Neuronal stem cell (in vitro differentiated cells): ENCODE results near the gene CDKL4.

ENCODE experiments used
- DNase-seq: peaks from one replicate; pipeline ENCODE4 v3.0.0-alpha.2; 2013; ENCODE audit warnings: low spot score
- H2AFZ ChIP-seq: one replicate; pipeline ENCODE4 v1.6.1; 2013; ENCODE audit warnings: mild to moderate bottlenecking, low read length, inconsistent platforms
- H2AK5ac ChIP-seq: 2 replicates; pipeline ENCODE4 v1.6.1; 2013; ENCODE audit warnings: low read depth, mild to moderate bottlenecking, inconsistent platforms, low read length, moderate library complexity, mixed read lengths
- H2BK120ac ChIP-seq: 2 replicates; pipeline ENCODE4 v1.6.1; 2013; ENCODE audit warnings: low read depth, mild to moderate bottlenecking, inconsistent platforms, low read length, moderate library complexity, mixed read lengths
- H2BK12ac ChIP-seq: one replicate; pipeline ENCODE4 v1.6.1; 2013; ENCODE audit warnings: low read length, inconsistent platforms
- H2BK15ac ChIP-seq: 2 replicates; pipeline ENCODE4 v1.6.1; 2013; ENCODE audit warnings: mild to moderate bottlenecking, low read length, inconsistent platforms, mixed read lengths
- H2BK5ac ChIP-seq: one replicate; pipeline ENCODE4 v1.6.1; 2013; ENCODE audit warnings: inconsistent platforms, mild to moderate bottlenecking, low read length, moderate library complexity
- H3K14ac ChIP-seq: one replicate; pipeline ENCODE4 v1.6.1; 2013; ENCODE audit warnings: low read length, inconsistent platforms
- H3K18ac ChIP-seq: 2 replicates; pipeline ENCODE4 v1.6.1; 2013; ENCODE audit warnings: low read length, inconsistent platforms
- H3K23ac ChIP-seq: 2 replicates; pipeline ENCODE4 v1.6.1; 2013; ENCODE audit warnings: low read depth, mild to moderate bottlenecking, mixed read lengths, low read length, inconsistent platforms; ENCODE audit not compliant: poor library complexity
- H3K27ac ChIP-seq: replicated peaks from 3 replicates; pipeline ENCODE4 v1.5.1; 2013; ENCODE audit warnings: low read length, inconsistent platforms
- H3K27me3 ChIP-seq, 3 experiments: 2 replicates each; pipeline ENCODE4 v1.6.1; 2013; ENCODE audit warnings: low read length in 3 of 3, mild to moderate bottlenecking in 2 of 3, inconsistent platforms in 1 of 3, low read depth in 1 of 3, mixed read lengths in 1 of 3, moderate library complexity in 1 of 3; ENCODE audit not compliant: control insufficient read depth in 3 of 3, insufficient read depth in 3 of 3
- H3K36me3 ChIP-seq, 2 donors: replicated peaks in 1 of 2; 2 replicates each; pipeline ENCODE4 v1.6.1; 2013; ENCODE audit warnings: low read length in 2 of 2; ENCODE audit not compliant: control insufficient read depth in 2 of 2, insufficient read depth in 2 of 2
- H3K4ac ChIP-seq: 2 replicates; pipeline ENCODE4 v1.6.1; 2013; ENCODE audit warnings: inconsistent platforms, mild to moderate bottlenecking, low read length, moderate library complexity
- H3K4me1 ChIP-seq, 2 donors: 1 replicate in 1 of 2; 2 replicates in 1 of 2; pipeline ENCODE4 v1.6.1; 2013; ENCODE audit warnings: low read length in 2 of 2, low read depth in 1 of 2; ENCODE audit not compliant: control insufficient read depth in 2 of 2, insufficient read depth in 1 of 2
- H3K4me2 ChIP-seq: one replicate; pipeline ENCODE4 v1.6.1; 2013; ENCODE audit warnings: mild to moderate bottlenecking, low read length, inconsistent platforms; ENCODE audit not compliant: insufficient read depth, poor library complexity, severe bottlenecking
- H3K4me3 ChIP-seq, 2 donors: 2 replicates each; pipeline ENCODE4 v1.5.1; 2013; ENCODE audit warnings: low read length in 2 of 2, mild to moderate bottlenecking in 2 of 2, inconsistent platforms in 1 of 2, moderate library complexity in 1 of 2
- H3K79me1 ChIP-seq: one replicate; pipeline ENCODE4 v1.6.1; 2013; ENCODE audit warnings: low read depth, mild to moderate bottlenecking, inconsistent platforms, low read length, moderate library complexity
- H3K9ac ChIP-seq: one replicate; pipeline ENCODE4 v1.6.1; 2013; ENCODE audit warnings: mild to moderate bottlenecking, low read depth, low read length, inconsistent platforms; ENCODE audit not compliant: poor library complexity
- H3K9me3 ChIP-seq, 2 donors: replicated peaks in 1 of 2; 2 replicates each; pipeline versions ENCODE3 to v1.6.1; 2013; ENCODE audit warnings: low read length in 2 of 2, mild to moderate bottlenecking in 2 of 2, inconsistent platforms in 1 of 2, low read depth in 1 of 2, mixed read lengths in 1 of 2, moderate library complexity in 1 of 2; ENCODE audit not compliant: control insufficient read depth in 2 of 2, insufficient read depth in 1 of 2
- H4K8ac ChIP-seq: one replicate; pipeline ENCODE4 v1.6.1; 2013; ENCODE audit warnings: low read depth, mild to moderate bottlenecking, inconsistent platforms, low read length, moderate library complexity
- H4K91ac ChIP-seq: one replicate; pipeline ENCODE4 v1.6.1; 2013; ENCODE audit warnings: low read length, low read depth, mild to moderate bottlenecking, inconsistent platforms; ENCODE audit not compliant: poor library complexity
- WGBS, 2 donors: extraction: QIAGEN DNeasy Blood & Tissue Kit; methylation state at CpG; one replicate each; pipeline ENCODE4 v1.1.7; 2013; ENCODE audit warnings: missing lambda C conversion rate in 2 of 2, mixed read lengths in 1 of 2; ENCODE audit not compliant: insufficient read length in 2 of 2, insufficient replicate concordance in 1 of 2; ENCODE audit errors: extremely low coverage in 2 of 2; 5-methylcytosine and 5-hydroxymethylcytosine counted together

CDKL4 gene

GRCh38 chr2:39256040-39256439 is 12.3 kb upstream of the CDKL4 start:
- peaks cover 2 to 48% of the 10 kb centered on the region in 2 donors for H3K9me3 ChIP-seq
- no peak overlapping the region for H3K23ac ChIP-seq
- H3K18ac ChIP-seq, result no peak overlapping the region
- H3K9ac ChIP-seq, result no peak overlapping the region
- no peak overlapping the region for H3K27ac ChIP-seq
- no peaks in the 10 kb centered on the region for H3K4me1 ChIP-seq
- peaks cover 6 to 99% of the 10 kb centered on the region in 2 donors for H3K36me3 ChIP-seq
- DNase-seq, result no peak
- no peak overlapping the region for H2AK5ac ChIP-seq
- H3K27me3 ChIP-seq, result no peaks in the 10 kb centered on the region
- H4K91ac ChIP-seq, result no peak overlapping the region
- no peak overlapping the region for H2BK15ac ChIP-seq
- H2BK120ac ChIP-seq, result no peak overlapping the region
- H2AFZ ChIP-seq, result no peak overlapping the region
- H3K4ac ChIP-seq, result no peak overlapping the region
- no peak overlapping the region for H2BK5ac ChIP-seq
- H3K4me2 ChIP-seq, result no peak overlapping the region
- H3K14ac ChIP-seq, result no peak overlapping the region
- peaks cover 2% of the 10 kb centered on the region for H3K79me1 ChIP-seq
- no peak overlapping the region for H3K4me3 ChIP-seq
- no peak overlapping the region for H4K8ac ChIP-seq
- no peak overlapping the region for H2BK12ac ChIP-seq

- Histone ChIP-seq H2AFZ (no peak overlapping the region), H3K36me3 (peaks cover 9 to 99% of the 10 kb centered on the region in 2 donors), H2BK120ac (no peak overlapping the region), H4K8ac (no peak overlapping the region), H3K9me3 (peaks cover 3 to 52% of the 10 kb centered on the region in 2 donors), H3K23ac (no peak overlapping the region), H4K91ac (no peak overlapping the region), H3K27me3 (no peaks in the 10 kb centered on the region), H2AK5ac (no peak overlapping the region), H3K27ac (no peak overlapping the region), H3K4me2 (no peak overlapping the region), H3K18ac (no peak overlapping the region), H3K4ac (no peak overlapping the region), H3K14ac (no peak overlapping the region), H3K4me3 (no peak overlapping the region), H3K79me1 (peaks cover 2% of the 10 kb centered on the region), H2BK12ac (no peak overlapping the region), H3K9ac (no peak overlapping the region), H2BK15ac (no peak overlapping the region), H3K4me1 (no peaks in the 10 kb centered on the region), H2BK5ac (no peak overlapping the region)
- DNase-seq, result no peak
- WGBS, 2 donors, result no CpG with 5 or more reads among the region's 18 CpGs
Measured at GRCh38 chr2:39252888-39253518, 9.2 kb upstream of the CDKL4 start.

GRCh38 chr2:39247512-39248043 is 3.8 kb upstream of the CDKL4 start:
- Histone ChIP-seq H2BK5ac (no peak overlapping the region), H3K36me3 (peaks cover 4 to 53% of the 10 kb centered on the region in 2 donors), H2BK12ac (no peak overlapping the region), H2AFZ (no peak overlapping the region), H3K18ac (no peak overlapping the region), H3K27me3 (no peaks in the 10 kb centered on the region), H2AK5ac (no peak overlapping the region), H3K9me3 (peaks cover 2 to 25% of the 10 kb centered on the region in 2 donors), H3K23ac (no peak overlapping the region), H2BK15ac (no peak overlapping the region), H3K9ac (no peak overlapping the region), H3K4me3 (no peak overlapping the region), H4K8ac (no peak overlapping the region), H3K27ac (no peak overlapping the region), H3K4ac (no peak overlapping the region), H3K4me2 (no peak overlapping the region), H2BK120ac (no peak overlapping the region), H3K14ac (no peak overlapping the region), H3K4me1 (no peaks in the 10 kb centered on the region), H3K79me1 (no peaks in the 10 kb centered on the region), H4K91ac (no peak overlapping the region)
- DNase-seq, result no peak
- WGBS, 2 donors, result no CpG with 5 or more reads among the region's 6 CpGs

- H2BK5ac ChIP-seq, result no peak overlapping the region
- no peak overlapping the region for H4K8ac ChIP-seq
- no peak overlapping the region for H2AK5ac ChIP-seq
- no peak overlapping the region for H3K4ac ChIP-seq
- H2BK12ac ChIP-seq, result no peak overlapping the region
- no peak overlapping the region for H3K14ac ChIP-seq
- no peak overlapping the region for H3K23ac ChIP-seq
- no peak overlapping the region for H4K91ac ChIP-seq
- H3K79me1 ChIP-seq, result no peaks in the 10 kb centered on the region
- H3K27ac ChIP-seq, result no peak overlapping the region
- no peak overlapping the region for H2AFZ ChIP-seq
- peaks cover 4 to 42% of the 10 kb centered on the region in 2 donors for H3K36me3 ChIP-seq
- peaks cover 2 to 14% of the 10 kb centered on the region in 2 donors for H3K9me3 ChIP-seq
- no peaks in the 10 kb centered on the region for H3K27me3 ChIP-seq
- H3K18ac ChIP-seq, result no peak overlapping the region
- WGBS, 2 donors, result no CpG with 5 or more reads among the region's 1 CpG
- no peak overlapping the region for H3K9ac ChIP-seq
- peaks cover 0 to 3% of the 10 kb centered on the region in 2 donors for H3K4me1 ChIP-seq
- no peak overlapping the region for H2BK120ac ChIP-seq
- H3K4me2 ChIP-seq, result no peak overlapping the region
- no peak overlapping the region for H3K4me3 ChIP-seq
- no peak for DNase-seq
- H2BK15ac ChIP-seq, result no peak overlapping the region
Measured at GRCh38 chr2:39246382-39246980, 2.7 kb upstream of the CDKL4 start.
